Panc1 (cell line): ENCODE measurements around the gene YTHDF1. TPM values are rescaled to one million over a fixed set of nuclear protein-coding genes. Genes with fewer than 3 reads are reported as not detected.

Source experiments
- ATAC-seq: fragments of 200-7000 bp; cut with Tn5 transposase; 2 replicates; pipeline ENCODE4 v1.9.1; 2020; ENCODE audit warnings: mild to moderate bottlenecking, moderate library complexity
- BruUV-seq: library from RNA; stranded (reverse); fragments of 400-500 nt; replicated peaks from 2 replicates; lab custom pipeline; 2021; lab: Mats Ljungman, UMichigan
- CTCF ChIA-PET: fragments of 300-600 bp; sonication (Branson Sonifier 250); formaldehyde crosslinking; loops from one replicate; lab custom pipeline; 2022; ENCODE audit warnings: antibody characterized with exemption; lab: Charles Lee
- POLR2A ChIA-PET: fragments of 300-600 bp; sonication (Branson Sonifier 250); formaldehyde crosslinking; loops from one replicate; lab custom pipeline; 2022; ENCODE audit warnings: antibody characterized with exemption; lab: Charles Lee
- DNase-seq: peaks from one replicate; pipeline ENCODE4 v3.0.0-alpha.2; 2010; ENCODE audit warnings: low read depth, low spot score
- H3K27ac ChIP-seq: 2 replicates; pipeline ENCODE4 v1.5.1; 2011; ENCODE audit warnings: mild to moderate bottlenecking, low read length, inconsistent platforms
- H3K27me3 ChIP-seq: fragments of 200-500 bp; sonication (Bioruptor generic); 2 replicates; pipeline ENCODE4 v1.6.0; 2014; ENCODE audit warnings: low read length, inconsistent platforms; ENCODE audit not compliant: control insufficient read depth, insufficient read depth
- H3K36me3 ChIP-seq: fragments of 200-500 bp; sonication (Bioruptor generic); 2 replicates; pipeline ENCODE4 v1.5.1; 2014; ENCODE audit warnings: inconsistent platforms, mild to moderate bottlenecking, low read length, moderate library complexity; ENCODE audit not compliant: control insufficient read depth, insufficient read depth
- H3K4me1 ChIP-seq: 2 replicates; pipeline ENCODE4 v1.5.1; 2011; ENCODE audit warnings: inconsistent platforms, mild to moderate bottlenecking, low read length, moderate library complexity; ENCODE audit not compliant: control insufficient read depth, insufficient read depth
- H3K4me3 ChIP-seq, 2 experiments: 2 replicates each; pipeline ENCODE4 v1.5.1; 2011 to 2012; ENCODE audit warnings: low read depth in 2 of 2, low read length in 2 of 2, mild to moderate bottlenecking in 2 of 2, inconsistent platforms in 1 of 2, moderate library complexity in 1 of 2
- H3K9me3 ChIP-seq: fragments of 200-500 bp; sonication (Bioruptor generic); 2 replicates; pipeline ENCODE4 v1.5.1; 2014; ENCODE audit warnings: low read depth, mild to moderate bottlenecking, inconsistent platforms, low read length, moderate library complexity; ENCODE audit not compliant: control insufficient read depth, insufficient read depth
- CTCF ChIP-seq: fragments of 450-650 bp; IDR thresholded peaks from 2 replicates; pipeline ENCODE4 v1.5.1; 2017; ENCODE audit warnings: mild to moderate bottlenecking
- POLR2AphosphoS5 ChIP-seq: IDR thresholded peaks from 2 replicates; pipeline ENCODE4 v1.6.1; 2012; ENCODE audit warnings: mild to moderate bottlenecking, low read depth, low read length, moderate library complexity
- REST ChIP-seq, 2 experiments: IDR thresholded peaks; 2 replicates each; pipeline ENCODE4 v1.6.1; 2011 to 2012; ENCODE audit warnings: low read depth in 2 of 2, control low read depth in 1 of 2, low read length in 1 of 2, mild to moderate bottlenecking in 1 of 2, moderate library complexity in 1 of 2; ENCODE audit not compliant: insufficient read depth in 1 of 2
- SIN3A ChIP-seq: IDR thresholded peaks from 2 replicates; pipeline ENCODE4 v1.6.1; 2012; ENCODE audit warnings: low read depth, mild to moderate bottlenecking, low read length, moderate library complexity, borderline replicate concordance; ENCODE audit not compliant: insufficient read depth
- TCF7L2 ChIP-seq: IDR thresholded peaks from 2 replicates; pipeline ENCODE4 v1.6.1; 2011; ENCODE audit warnings: mild to moderate bottlenecking, low read depth, low read length, inconsistent platforms
- in situ Hi-C: cut with HindIII; loops from 2 replicates; pipeline ENCODE4 v1.10.0; 2016; ENCODE audit warnings: low sequenced_read_pairs, low pct_unique_long_range_greater_than_20kb
- intact Hi-C: fragments of 100-400 bp; cut with micrococcal nuclease; formaldehyde crosslinking; loops from one replicate; pipeline ENCODE4 v1.10.0; 2022; ENCODE audit not compliant: unreplicated experiment
- total RNA-seq: library from RNA; stranded (reverse); gene quantifications from one replicate; pipeline ENCODE4 v1.2.1, GENCODE V29; 2021; ENCODE audit not compliant: unreplicated experiment

Gene YTHDF1
- total RNA-seq, 1 experiment from 2014 or later = 43.0 TPM

- no TSS peak for BruUV-seq
- Histone ChIP-seq H3K36me3 (peaks cover 2% of the 10 kb centered on the region; the same call in 1 of the 2 replicates), H3K9me3 (no peaks in the 10 kb centered on the region), H3K4me1 (0 out of 2 replicates have a peak, but pooled peaks cover 3% of the 10 kb centered on the region), H3K27me3 (no peaks in the 10 kb centered on the region), H3K4me3 (no peak overlapping the region), H3K27ac (no peak overlapping the region)
- ATAC-seq = no peak
- TF ChIP-seq CTCF (no peak), REST (IDR thresholded peaks at IDR 0.05; ENCODE audit: insufficient read depth in 1 of 2, low read depth in 2 of 2, low read length in 1 of 2) (no peak), POLR2AphosphoS5 (no peak), TCF7L2 (no peak), SIN3A (no peak)
- in situ Hi-C loops = no loop called here
- ChIA-PET POLR2A (interaction anchor here (0.5 kb wide), 1 partner anchor 92 kb away, joined by 3 read pairs; no protein-coding TSS in a partner anchor), CTCF (no interaction called here)
- intact Hi-C loops = no loop called here
- DNase-seq = no peak
These were observed 21.1 kb downstream of the YTHDF1 start for GRCh38 chr20:63194797-63195173.

GRCh38 chr20:63194007-63194796, 21.7 kb downstream of the YTHDF1 start:
- TF ChIP-seq REST (IDR thresholded peaks at IDR 0.05; ENCODE audit: insufficient read depth in 1 of 2, low read depth in 2 of 2, low read length in 1 of 2) (no peak), SIN3A (no peak), POLR2AphosphoS5 (no peak; the same call in 1 of the 2 replicates), CTCF (no peak), TCF7L2 (no peak)
- Histone ChIP-seq H3K27me3 (no peaks in the 10 kb centered on the region), H3K4me3 (no peak overlapping the region), H3K4me1 (0 out of 2 replicates have a peak, but pooled peaks cover 3% of the 10 kb centered on the region), H3K9me3 (no peaks in the 10 kb centered on the region), H3K36me3 (peaks cover 2% of the 10 kb centered on the region; the same call in 1 of the 2 replicates), H3K27ac (no peak overlapping the region)
- intact Hi-C loops = no loop called here
- ChIA-PET CTCF (no interaction called here), POLR2A (interaction anchor here (0.5 kb wide), 1 partner anchor 91 kb away, joined by 3 read pairs; no protein-coding TSS in a partner anchor)
- in situ Hi-C loops = no loop called here
- DNase-seq (no peak), ATAC-seq (no peak)
- BruUV-seq = no TSS peak
